Activated naive CD4-positive, alpha-beta T cell treated with anti-CD3 and anti-CD28 coated beads, Interleukin-2, amount 50 U/mL, for 24 hours (primary cell): ENCODE results near the gene BRK1.
A peak's percentile ranks its signal among the peaks of the same experiment; 100 is the strongest.
"Not testable (repeated sequence)": the region's sequence is repeated elsewhere in the genome, so short reads cannot be mapped to it uniquely, and the experiment has no call there.

Experiments
- H3K27ac Mint-ChIP-seq: one replicate; pipeline ENCODE4 v1.8.0; 2021; ENCODE audit warnings: mild to moderate bottlenecking, mixed read lengths
- H3K27me3 Mint-ChIP-seq: one replicate; pipeline ENCODE4 v1.8.0; 2021; ENCODE audit warnings: mixed read lengths
- H3K36me3 Mint-ChIP-seq: one replicate; pipeline ENCODE4 v1.8.0; 2021; ENCODE audit warnings: mixed read lengths
- H3K4me1 Mint-ChIP-seq: one replicate; pipeline ENCODE4 v1.8.0; 2021; ENCODE audit warnings: mixed read lengths
- H3K4me3 Mint-ChIP-seq: one replicate; pipeline ENCODE4 v1.8.0; 2021; ENCODE audit warnings: mild to moderate bottlenecking, mixed read lengths
- H3K9me3 Mint-ChIP-seq: one replicate; pipeline ENCODE4 v1.8.0; 2021; ENCODE audit warnings: mixed read lengths

The BRK1 gene

GRCh38 chr3:10122724-10123123 lies 7.2 kb downstream of the BRK1 start:
- Mint-ChIP-seq H3K27me3 (no peaks in the 10 kb centered on the region), H3K27ac (peak overlapping the region; percentile 88), H3K4me3 (peak overlapping the region; percentile 62), H3K36me3 (peaks cover 26% of the 10 kb centered on the region), H3K9me3 (no peaks in the 10 kb centered on the region), H3K4me1 (peaks cover 47% of the 10 kb centered on the region)

- H3K27ac Mint-ChIP-seq, H3K4me3 Mint-ChIP-seq, H3K4me1 Mint-ChIP-seq, H3K27me3 Mint-ChIP-seq, H3K36me3 Mint-ChIP-seq, H3K9me3 Mint-ChIP-seq: not testable (repeated sequence)
Observed at GRCh38 chr3:10135872-10136271, 20.4 kb downstream of the BRK1 start.

GRCh38 chr3:10136426-10137005 lies 21.0 kb downstream of the BRK1 start:
- Mint-ChIP-seq H3K27me3 (no peaks in the 10 kb centered on the region), H3K4me3 (no peak overlapping the region), H3K27ac (no peak overlapping the region)

GRCh38 chr3:10137178-10137577 lies 21.7 kb downstream of the BRK1 start:
- Mint-ChIP-seq H3K36me3 (no peaks in the 10 kb centered on the region), H3K27me3 (no peaks in the 10 kb centered on the region), H3K9me3 (no peaks in the 10 kb centered on the region), H3K4me1 (no peaks in the 10 kb centered on the region), H3K4me3 (no peak overlapping the region), H3K27ac (no peak overlapping the region)

More at GRCh38 chr3:10136426-10137005, 21.0 kb downstream of the BRK1 start:
- Mint-ChIP-seq H3K4me1 (no peaks in the 10 kb centered on the region), H3K9me3 (no peaks in the 10 kb centered on the region), H3K36me3 (no peaks in the 10 kb centered on the region)

GRCh38 chr3:10140996-10141546 lies 25.6 kb downstream of the BRK1 start:
- peak overlapping the region; percentile 99 for H3K4me3 Mint-ChIP-seq
- no peaks in the 10 kb centered on the region for H3K27me3 Mint-ChIP-seq
- peaks cover 3% of the 10 kb centered on the region for H3K36me3 Mint-ChIP-seq
- H3K27ac Mint-ChIP-seq = no peak overlapping the region
- H3K9me3 Mint-ChIP-seq = no peaks in the 10 kb centered on the region
- peaks cover 24% of the 10 kb centered on the region for H3K4me1 Mint-ChIP-seq

- H3K36me3 Mint-ChIP-seq = peaks cover 3% of the 10 kb centered on the region
- peaks cover 32% of the 10 kb centered on the region for H3K4me1 Mint-ChIP-seq
- peak overlapping the region; percentile 91 for H3K27ac Mint-ChIP-seq
- peak overlapping the region; percentile 99 for H3K4me3 Mint-ChIP-seq
- no peaks in the 10 kb centered on the region for H3K9me3 Mint-ChIP-seq
- H3K27me3 Mint-ChIP-seq = no peaks in the 10 kb centered on the region
Observed at GRCh38 chr3:10142707-10143560, 27.5 kb downstream of the BRK1 start.

GRCh38 chr3:10145685-10146084 lies 30.2 kb downstream of the BRK1 start:
- Mint-ChIP-seq H3K27me3 (no peaks in the 10 kb centered on the region), H3K4me3 (peak overlapping the region; percentile 63), H3K9me3 (no peaks in the 10 kb centered on the region), H3K4me1 (peaks cover 37% of the 10 kb centered on the region), H3K27ac (peak overlapping the region; percentile 2), H3K36me3 (peaks cover 5% of the 10 kb centered on the region)

GRCh38 chr3:10149226-10149625 lies 33.8 kb downstream of the BRK1 start:
- Mint-ChIP-seq H3K27ac (no peak overlapping the region), H3K27me3 (no peaks in the 10 kb centered on the region), H3K36me3 (peaks cover 6% of the 10 kb centered on the region), H3K4me3 (no peak overlapping the region), H3K4me1 (peaks cover 23% of the 10 kb centered on the region), H3K9me3 (no peaks in the 10 kb centered on the region)

GRCh38 chr3:10150987-10151386 lies 35.5 kb downstream of the BRK1 start:
- Mint-ChIP-seq H3K9me3 (no peaks in the 10 kb centered on the region), H3K36me3 (peaks cover 6% of the 10 kb centered on the region), H3K4me3 (no peak overlapping the region), H3K27ac (no peak overlapping the region), H3K4me1 (peaks cover 13% of the 10 kb centered on the region), H3K27me3 (no peaks in the 10 kb centered on the region)

GRCh38 chr3:10154335-10155122 lies 39.1 kb downstream of the BRK1 start:
- no peaks in the 10 kb centered on the region for H3K27me3 Mint-ChIP-seq
- peak overlapping the region; percentile 63 for H3K27ac Mint-ChIP-seq
- H3K36me3 Mint-ChIP-seq = peaks cover 6% of the 10 kb centered on the region
- H3K4me1 Mint-ChIP-seq = no peaks in the 10 kb centered on the region
- no peak overlapping the region for H3K4me3 Mint-ChIP-seq
- no peaks in the 10 kb centered on the region for H3K9me3 Mint-ChIP-seq

GRCh38 chr3:10155123-10155472 lies 39.6 kb downstream of the BRK1 start:
- Mint-ChIP-seq H3K27ac (no peak overlapping the region), H3K4me1 (no peaks in the 10 kb centered on the region), H3K9me3 (no peaks in the 10 kb centered on the region), H3K4me3 (no peak overlapping the region), H3K27me3 (no peaks in the 10 kb centered on the region), H3K36me3 (peaks cover 4% of the 10 kb centered on the region)

GRCh38 chr3:10155658-10156057 lies 40.2 kb downstream of the BRK1 start:
- Mint-ChIP-seq H3K27ac (no peak overlapping the region), H3K4me1 (no peaks in the 10 kb centered on the region), H3K9me3 (no peaks in the 10 kb centered on the region), H3K4me3 (no peak overlapping the region), H3K27me3 (no peaks in the 10 kb centered on the region), H3K36me3 (peaks cover 4% of the 10 kb centered on the region)

- Mint-ChIP-seq H3K36me3 (no peaks in the 10 kb centered on the region), H3K4me1 (no peaks in the 10 kb centered on the region), H3K9me3 (no peaks in the 10 kb centered on the region), H3K4me3 (no peak overlapping the region), H3K27me3 (no peaks in the 10 kb centered on the region), H3K27ac (no peak overlapping the region)
Observed at GRCh38 chr3:10157031-10157430, 41.6 kb downstream of the BRK1 start.

GRCh38 chr3:10158555-10158954 lies 43.1 kb downstream of the BRK1 start:
- H3K9me3 Mint-ChIP-seq, H3K27ac Mint-ChIP-seq, H3K27me3 Mint-ChIP-seq, H3K36me3 Mint-ChIP-seq, H3K4me1 Mint-ChIP-seq, H3K4me3 Mint-ChIP-seq: not testable (repeated sequence)

- Mint-ChIP-seq H3K9me3 (no peaks in the 10 kb centered on the region), H3K4me1 (peaks cover 3% of the 10 kb centered on the region), H3K36me3 (no peaks in the 10 kb centered on the region), H3K4me3 (no peak overlapping the region), H3K27ac (no peak overlapping the region), H3K27me3 (no peaks in the 10 kb centered on the region)
Observed at GRCh38 chr3:10160346-10160745, 44.9 kb downstream of the BRK1 start.

GRCh38 chr3:10160925-10161324 lies 45.5 kb downstream of the BRK1 start:
- peaks cover 5% of the 10 kb centered on the region for H3K4me1 Mint-ChIP-seq
- H3K9me3 Mint-ChIP-seq = no peaks in the 10 kb centered on the region
- H3K27ac Mint-ChIP-seq = no peak overlapping the region
- H3K36me3 Mint-ChIP-seq = no peaks in the 10 kb centered on the region
- no peak overlapping the region for H3K4me3 Mint-ChIP-seq
- H3K27me3 Mint-ChIP-seq = no peaks in the 10 kb centered on the region
